ENCODE results near the gene ATL3. TPM values are rescaled to one million over a fixed set of nuclear protein-coding genes. Genes with fewer than 3 reads are reported as not detected.

ATL3 gene
- total RNA-seq, 1 experiment from 2014 or later: 51.0 TPM

DNA sequence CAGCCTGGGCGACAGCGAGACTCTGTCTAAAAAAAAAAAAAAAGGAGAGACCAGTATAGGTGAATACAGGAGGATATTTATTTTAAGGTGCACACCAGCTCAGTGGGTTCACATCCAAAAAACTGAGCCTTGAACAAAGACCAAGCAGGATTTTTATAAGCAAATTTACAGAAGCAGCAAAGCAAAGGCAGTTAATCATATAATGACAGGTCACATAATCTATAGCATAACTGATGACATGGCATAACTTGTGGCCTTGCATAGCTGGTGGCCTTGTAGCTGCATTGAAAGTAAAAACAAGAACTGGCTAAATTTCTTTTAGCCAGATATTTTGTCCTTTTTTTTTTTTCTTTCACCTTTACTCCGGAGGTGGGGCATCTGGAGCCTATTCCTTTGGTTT, 54.2 kb downstream of the ATL3 start:
- no peak overlapping the region for H3K9ac ChIP-seq (ENCODE audit: low read length)
- H2AFZ ChIP-seq (ENCODE audit: low read length): no peak overlapping the region
- no peaks in the 10 kb centered on the region for H3K27me3 ChIP-seq (ENCODE audit: low read length)
- no TSS peak for BruUV-seq (replicated peaks)
- peaks cover 1% of the 10 kb centered on the region for H3K4me1 ChIP-seq (ENCODE audit: insufficient read depth, low read length)
- peaks cover 18% of the 10 kb centered on the region for H3K79me2 ChIP-seq (ENCODE audit: low read length)
- H3K9me2 ChIP-seq (replicated peaks; ENCODE audit: low read length): no peaks in the 10 kb centered on the region
- H3K4me2 ChIP-seq (ENCODE audit: low read length): no peak overlapping the region
- H3F3A ChIP-seq (ENCODE audit: low read length, unreplicated experiment): no peaks in the 10 kb centered on the region
- POLR2A ChIA-PET (ENCODE audit: unreplicated experiment): no interaction called here
- no peaks in the 10 kb centered on the region for H3K9me3 ChIP-seq (ENCODE audit: low read length)
- no peak overlapping the region for H3K4me3 ChIP-seq (ENCODE audit: low read length)
- ATAC-seq: no peak
- H3K27ac ChIP-seq (ENCODE audit: low read length): no peak overlapping the region
- no peak for TF ChIP-seq EZH2 (IDR thresholded peaks at IDR 0.05; ENCODE audit: low read length, unreplicated experiment)
- TF ChIP-seq, protein P1, sequence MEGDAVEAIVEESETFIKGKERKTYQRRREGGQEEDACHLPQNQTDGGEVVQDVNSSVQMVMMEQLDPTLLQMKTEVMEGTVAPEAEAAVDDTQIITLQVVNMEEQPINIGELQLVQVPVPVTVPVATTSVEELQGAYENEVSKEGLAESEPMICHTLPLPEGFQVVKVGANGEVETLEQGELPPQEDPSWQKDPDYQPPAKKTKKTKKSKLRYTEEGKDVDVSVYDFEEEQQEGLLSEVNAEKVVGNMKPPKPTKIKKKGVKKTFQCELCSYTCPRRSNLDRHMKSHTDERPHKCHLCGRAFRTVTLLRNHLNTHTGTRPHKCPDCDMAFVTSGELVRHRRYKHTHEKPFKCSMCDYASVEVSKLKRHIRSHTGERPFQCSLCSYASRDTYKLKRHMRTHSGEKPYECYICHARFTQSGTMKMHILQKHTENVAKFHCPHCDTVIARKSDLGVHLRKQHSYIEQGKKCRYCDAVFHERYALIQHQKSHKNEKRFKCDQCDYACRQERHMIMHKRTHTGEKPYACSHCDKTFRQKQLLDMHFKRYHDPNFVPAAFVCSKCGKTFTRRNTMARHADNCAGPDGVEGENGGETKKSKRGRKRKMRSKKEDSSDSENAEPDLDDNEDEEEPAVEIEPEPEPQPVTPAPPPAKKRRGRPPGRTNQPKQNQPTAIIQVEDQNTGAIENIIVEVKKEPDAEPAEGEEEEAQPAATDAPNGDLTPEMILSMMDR (conservative IDR thresholded peaks at IDR 0.05; ENCODE audit: low read depth, low read length): no peak
- no peak for TF ChIP-seq EZH2phosphoT487 (IDR thresholded peaks at IDR 0.05; ENCODE audit: borderline replicate concordance, low read length)
- no peaks in the 10 kb centered on the region for H3K36me3 ChIP-seq (ENCODE audit: low read depth, low read length)
- no peak for DNase-seq
- CTCF ChIA-PET: no interaction called here
- intact Hi-C loops (cut with micrococcal nuclease): no loop called here
- H4K20me1 ChIP-seq (ENCODE audit: low read length): no peaks in the 10 kb centered on the region

DNA sequence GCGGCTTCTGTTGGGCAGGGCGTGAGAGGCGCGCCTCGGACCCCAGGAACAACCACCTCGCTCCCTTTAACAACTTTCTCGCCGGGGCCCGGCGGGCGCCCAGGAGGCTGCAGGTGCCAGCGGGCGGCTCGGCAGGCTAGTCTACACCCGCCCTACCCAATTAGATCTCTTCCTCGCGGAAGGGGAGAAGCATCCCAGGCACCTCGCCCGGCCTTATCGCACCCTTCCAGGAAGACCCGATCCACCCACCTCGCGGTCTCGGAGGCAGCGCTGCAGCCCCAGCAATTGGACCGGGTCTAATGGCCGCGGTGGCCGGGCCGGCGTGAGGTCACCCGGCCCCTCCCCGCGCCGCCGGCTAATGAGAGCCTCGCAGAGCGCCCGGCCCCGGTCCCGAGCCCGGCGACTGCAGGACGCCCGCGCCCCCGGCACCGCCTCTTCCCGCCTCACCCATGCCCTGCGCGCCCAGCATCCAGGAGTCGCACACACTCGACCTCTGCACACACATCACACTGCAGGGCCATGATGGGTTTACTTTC, 57.0 kb downstream of the ATL3 start, which contains the start of gene PLAAT3:
Gene PLAAT3, minus strand, starts transcription at position 298 of the 536 bp plus-strand sequence. CDS start 419 bp downstream, outside the sequence.
- peaks cover 4% of the 10 kb centered on the region; the same call in 1 of the 2 replicates for H3K4me1 ChIP-seq (ENCODE audit: insufficient read depth, low read length)
- peak within 1 kb of the TSS; percentile 61 for H3K9ac ChIP-seq (ENCODE audit: low read length)
- ChIA-PET CTCF (interaction anchor here (0.6 kb wide), 1 partner anchor 131 kb away, joined by 4 read pairs; no protein-coding TSS in a partner anchor), POLR2A (ENCODE audit: unreplicated experiment) (interaction anchor here (0.6 kb wide), 1 partner anchor 419 kb away, joined by 3 read pairs; no protein-coding TSS in a partner anchor)
- H3K9me2 ChIP-seq (replicated peaks; ENCODE audit: low read length): no peaks in the 10 kb centered on the region
- H3K9me3 ChIP-seq (ENCODE audit: low read length): no peaks in the 10 kb centered on the region
- TF ChIP-seq, protein P1 (conservative IDR thresholded peaks at IDR 0.05; ENCODE audit: low read depth, low read length): no peak
- no peak for TF ChIP-seq EZH2phosphoT487 (IDR thresholded peaks at IDR 0.05; ENCODE audit: borderline replicate concordance, low read length)
- no peak for TF ChIP-seq EZH2 (IDR thresholded peaks at IDR 0.05; ENCODE audit: low read length, unreplicated experiment)
- H3K27me3 ChIP-seq (ENCODE audit: low read length): no peaks in the 10 kb centered on the region
- no peaks in the 10 kb centered on the region for H4K20me1 ChIP-seq (ENCODE audit: low read length)
- H3K27ac ChIP-seq (ENCODE audit: low read length): 0 out of 2 replicates have a peak within 1 kb of the TSS, but pooled peaks have one; percentile 2
- intact Hi-C loops (cut with micrococcal nuclease): loop anchor here (5.0 kb wide), 1 partner anchor 47 kb away; no protein-coding TSS in a partner anchor
- H3F3A ChIP-seq (ENCODE audit: low read length, unreplicated experiment): no peaks in the 10 kb centered on the region
- peak within 1 kb of the TSS; percentile 83 for H3K4me3 ChIP-seq (ENCODE audit: low read length)
- DNase-seq (peak; percentile 77), ATAC-seq (peak; percentile 85)
- H3K79me2 ChIP-seq (ENCODE audit: low read length): peaks cover 44% of the 10 kb centered on the region
- no TSS peak for BruUV-seq (replicated peaks)
- H3K36me3 ChIP-seq (ENCODE audit: low read depth, low read length): no peaks in the 10 kb centered on the region
- H3K4me2 ChIP-seq (ENCODE audit: low read length): peak within 1 kb of the TSS; percentile 92
- H2AFZ ChIP-seq (ENCODE audit: low read length): peak within 1 kb of the TSS; percentile 95
